HCT116 (cell line): Measurements from ENCODE around the gene EP400. TPM values are rescaled to one million over a fixed set of nuclear protein-coding genes. Genes with fewer than 3 reads are reported as not detected.

Experiments used
- ATAC-seq: fragments of 200-7000 bp; cut with Tn5 transposase; 2 replicates; pipeline ENCODE4 v1.9.1; 2020; ENCODE audit warnings: mild to moderate bottlenecking, moderate library complexity
- BruUV-seq: library from RNA; stranded (reverse); fragments of 400-500 nt; replicated peaks from 2 replicates; lab custom pipeline; 2021; lab: Mats Ljungman, UMichigan
- CTCF ChIA-PET: fragments of 300-600 bp; sonication (Branson Sonifier 250); formaldehyde crosslinking; loops from one replicate; lab custom pipeline; 2021; ENCODE audit warnings: antibody characterized with exemption; lab: Charles Lee
- POLR2A ChIA-PET: fragments of 300-600, 350-600 bp; sonication (Branson Sonifier 250); formaldehyde crosslinking; loops from one replicate; lab custom pipeline; 2021; ENCODE audit warnings: antibody characterized with exemption; lab: Charles Lee
- RAD21 ChIA-PET, 2 experiments: fragments of 300-600 bp; sonication (Branson Sonifier 250); formaldehyde crosslinking; loops; one replicate each; lab custom pipeline; 2023; ENCODE audit warnings: low total read pairs in 2 of 2; ENCODE audit not compliant: uncharacterized antibody in 2 of 2, unreplicated experiment in 2 of 2, low non-redundant PET in 1 of 2; lab: Charles Lee
- DNase-seq: peaks from one replicate; pipeline ENCODE4 v3.0.0-alpha.2; 2010; ENCODE audit warnings: low read depth, low spot score
- H2AFZ ChIP-seq: fragments of 200-600 bp; shearing (Covaris generic), sonication (generic); 2 replicates; pipeline ENCODE4 v1.6.1; 2017; ENCODE audit warnings: low read depth, mixed run types, mixed read lengths, antibody characterized with exemption, low read length; ENCODE audit not compliant: poor library complexity, severe bottlenecking
- H3K27ac ChIP-seq: 2 replicates; pipeline ENCODE4 v1.5.1; 2012; ENCODE audit warnings: low read depth, low read length
- H3K27me3 ChIP-seq: fragments of 200-600 bp; sonication (generic); 2 replicates; pipeline ENCODE4 v1.6.1; 2016; ENCODE audit warnings: mixed run types, low read length, mixed read lengths; ENCODE audit not compliant: insufficient read depth
- H3K36me3 ChIP-seq, 2 experiments: fragments of 200-500 bp in 1 of 2; fragments of 200-600 bp in 1 of 2; sonication (Bioruptor generic) in 1 of 2; sonication (generic) in 1 of 2; 2 replicates each; pipeline versions ENCODE4 v1.5.1 to v1.6.1; 2014 to 2016; ENCODE audit warnings: low read length in 2 of 2, inconsistent platforms in 1 of 2, mixed read lengths in 1 of 2, mixed run types in 1 of 2; ENCODE audit not compliant: insufficient read depth in 2 of 2, control insufficient read depth in 1 of 2
- H3K4me1 ChIP-seq, 2 experiments: fragments of 200-600 bp in 1 of 2; sonication (generic) in 1 of 2; 2 replicates each; pipeline versions ENCODE4 v1.5.1 to v1.6.1; 2012 to 2017; ENCODE audit warnings: low read length in 2 of 2, inconsistent platforms in 1 of 2, mild to moderate bottlenecking in 1 of 2, mixed read lengths in 1 of 2, mixed run types in 1 of 2, moderate library complexity in 1 of 2; ENCODE audit not compliant: insufficient read depth in 2 of 2, control insufficient read depth in 1 of 2
- H3K4me2 ChIP-seq: fragments of 200-600 bp; sonication (generic); 2 replicates; pipeline ENCODE4 v1.6.1; 2017; ENCODE audit warnings: mixed run types, low read length, mixed read lengths
- H3K4me3 ChIP-seq, 2 experiments: fragments of 200-600 bp in 1 of 2; sonication (generic) in 1 of 2; replicated peaks in 1 of 2; 2 replicates each; pipeline ENCODE4 v1.5.1; 2011 to 2016; ENCODE audit warnings: low read length in 2 of 2, control low read depth in 1 of 2, low read depth in 1 of 2, mild to moderate bottlenecking in 1 of 2, mixed read lengths in 1 of 2, mixed run types in 1 of 2
- H3K79me2 ChIP-seq: fragments of 200-600 bp; sonication (generic); 2 replicates; pipeline ENCODE4 v1.6.1; 2017; ENCODE audit warnings: mild to moderate bottlenecking, mixed run types, low read length, moderate library complexity, mixed read lengths; ENCODE audit not compliant: insufficient read depth
- H3K9ac ChIP-seq: fragments of 200-600 bp; sonication (generic); 2 replicates; pipeline ENCODE4 v1.6.1; 2016; ENCODE audit warnings: low read length, mixed read lengths
- H3K9me2 ChIP-seq: fragments of 200-600 bp; sonication (generic), shearing (Covaris generic); 2 replicates; pipeline ENCODE4 v1.6.1; 2017; ENCODE audit warnings: mixed run types, mild to moderate bottlenecking, moderate library complexity; ENCODE audit not compliant: insufficient read depth
- H3K9me3 ChIP-seq, 2 experiments: fragments of 200-500 bp in 1 of 2; fragments of 200-600 bp in 1 of 2; sonication (Bioruptor generic) in 1 of 2; sonication (generic) in 1 of 2; 2 replicates each; pipeline ENCODE4 v1.6.1; 2014 to 2017; ENCODE audit warnings: low read length in 2 of 2, mixed read lengths in 2 of 2, inconsistent platforms in 1 of 2, low read depth in 1 of 2, mild to moderate bottlenecking in 1 of 2, mixed run types in 1 of 2, moderate library complexity in 1 of 2; ENCODE audit not compliant: control insufficient read depth in 1 of 2, insufficient read depth in 1 of 2
- H4K20me1 ChIP-seq: fragments of 200-600 bp; sonication (generic), shearing (Covaris generic); 2 replicates; pipeline ENCODE4 v1.6.1; 2017; ENCODE audit warnings: mixed run types, mild to moderate bottlenecking, moderate library complexity; ENCODE audit not compliant: insufficient read depth
- CEBPB ChIP-seq: IDR thresholded peaks from 2 replicates; pipeline ENCODE4 v1.6.1; 2012; ENCODE audit warnings: low read depth
- EGR1 ChIP-seq: IDR thresholded peaks from 2 replicates; pipeline ENCODE4 v1.6.1; 2012; ENCODE audit warnings: low read depth
- FOSL1 ChIP-seq: IDR thresholded peaks from 2 replicates; pipeline ENCODE4 v1.6.1; 2012; ENCODE audit warnings: low read depth
- TCF7L2 ChIP-seq: IDR thresholded peaks from 2 replicates; pipeline ENCODE4 v1.7.0; 2011; ENCODE audit warnings: borderline replicate concordance, inconsistent platforms; ENCODE audit not compliant: insufficient read depth, insufficient read length; ENCODE audit errors: extremely low read depth
- YY1 ChIP-seq: IDR thresholded peaks from 2 replicates; pipeline ENCODE4 v1.6.1; 2011; ENCODE audit warnings: low read length, low read depth, moderate library complexity, mild to moderate bottlenecking; ENCODE audit not compliant: insufficient replicate concordance; ENCODE audit errors: extremely low read depth
- ZNF274 ChIP-seq: fragments of 200-500 bp; sonication (Bioruptor generic); IDR thresholded peaks from 2 replicates; pipeline ENCODE4 v1.6.1; 2014; ENCODE audit warnings: mild to moderate bottlenecking, low read depth, low read length, inconsistent platforms
- intact Hi-C: fragments of 100-400 bp; cut with micrococcal nuclease; formaldehyde crosslinking; loops from 2 replicates; pipeline ENCODE4 v1.10.0; 2022
- total RNA-seq: library from RNA; stranded (reverse); gene quantifications from one replicate; pipeline ENCODE4 v1.2.1, GENCODE V29; 2021; ENCODE audit not compliant: unreplicated experiment
- TF ChIP-seq, protein P1 (sequence below): IDR thresholded peaks from 2 replicates; pipeline ENCODE4 v1.6.1; 2012
- TF ChIP-seq, protein P2 (sequence below), 3 experiments: fragments of 200-600 bp in 1 of 3; sonication (generic) in 1 of 3; IDR thresholded peaks in 2 of 3; conservative IDR thresholded peaks in 1 of 3; 2 replicates each; pipeline ENCODE4 v1.5.1; 2012 to 2017; ENCODE audit warnings: low read depth in 2 of 3, low read length in 2 of 3, antibody characterized with exemption in 1 of 3, borderline replicate concordance in 1 of 3, control low read depth in 1 of 3, mild to moderate bottlenecking in 1 of 3, mixed read lengths in 1 of 3, mixed run types in 1 of 3, moderate library complexity in 1 of 3; ENCODE audit not compliant: insufficient read depth in 1 of 3

Gene EP400
- total RNA-seq, 1 experiment from 2014 or later, result 54.5 TPM

DNA sequence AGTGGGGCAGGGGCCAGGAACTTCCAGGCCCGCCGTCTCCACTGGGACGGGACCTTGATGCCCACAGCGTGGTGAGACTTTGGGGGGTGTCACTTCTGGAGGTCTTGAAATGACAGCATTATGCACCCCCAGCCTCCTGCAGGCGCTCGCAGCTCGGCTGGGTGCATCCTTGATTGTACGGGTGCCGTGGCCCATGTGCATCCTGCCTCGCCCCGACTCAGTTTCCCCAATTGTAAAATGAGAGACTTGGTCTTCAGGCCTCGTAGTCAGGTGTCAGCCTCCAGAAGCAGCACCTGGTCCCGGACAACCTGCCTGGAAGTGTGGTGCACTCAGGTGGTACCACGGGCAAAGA is 29.6 kb upstream of the EP400 start:
- H4K20me1 ChIP-seq, result no peaks in the 10 kb centered on the region
- ChIA-PET RAD21 (no interaction called here), POLR2A (no interaction called here), CTCF (no interaction called here)
- H3K4me1 ChIP-seq, result no peaks in the 10 kb centered on the region
- no peaks in the 10 kb centered on the region for H3K9me3 ChIP-seq
- H3K9me2 ChIP-seq, result no peaks in the 10 kb centered on the region
- no peak overlapping the region for H3K4me2 ChIP-seq
- H3K4me3 ChIP-seq, result no peak overlapping the region
- H3K27ac ChIP-seq, result no peak overlapping the region
- ATAC-seq, result no peak
- H3K27me3 ChIP-seq, result no peaks in the 10 kb centered on the region
- no TSS peak for BruUV-seq
- H3K9ac ChIP-seq, result no peak overlapping the region
- peaks cover 0 to 3% of the 10 kb centered on the region in 2 experiments; a peak in 1 of 4 replicates for H3K36me3 ChIP-seq
- H3K79me2 ChIP-seq, result no peaks in the 10 kb centered on the region
- no peak for DNase-seq
- TF ChIP-seq, protein P1, sequence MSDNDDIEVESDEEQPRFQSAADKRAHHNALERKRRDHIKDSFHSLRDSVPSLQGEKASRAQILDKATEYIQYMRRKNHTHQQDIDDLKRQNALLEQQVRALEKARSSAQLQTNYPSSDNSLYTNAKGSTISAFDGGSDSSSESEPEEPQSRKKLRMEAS, result no peak
- TF ChIP-seq, protein P2, sequence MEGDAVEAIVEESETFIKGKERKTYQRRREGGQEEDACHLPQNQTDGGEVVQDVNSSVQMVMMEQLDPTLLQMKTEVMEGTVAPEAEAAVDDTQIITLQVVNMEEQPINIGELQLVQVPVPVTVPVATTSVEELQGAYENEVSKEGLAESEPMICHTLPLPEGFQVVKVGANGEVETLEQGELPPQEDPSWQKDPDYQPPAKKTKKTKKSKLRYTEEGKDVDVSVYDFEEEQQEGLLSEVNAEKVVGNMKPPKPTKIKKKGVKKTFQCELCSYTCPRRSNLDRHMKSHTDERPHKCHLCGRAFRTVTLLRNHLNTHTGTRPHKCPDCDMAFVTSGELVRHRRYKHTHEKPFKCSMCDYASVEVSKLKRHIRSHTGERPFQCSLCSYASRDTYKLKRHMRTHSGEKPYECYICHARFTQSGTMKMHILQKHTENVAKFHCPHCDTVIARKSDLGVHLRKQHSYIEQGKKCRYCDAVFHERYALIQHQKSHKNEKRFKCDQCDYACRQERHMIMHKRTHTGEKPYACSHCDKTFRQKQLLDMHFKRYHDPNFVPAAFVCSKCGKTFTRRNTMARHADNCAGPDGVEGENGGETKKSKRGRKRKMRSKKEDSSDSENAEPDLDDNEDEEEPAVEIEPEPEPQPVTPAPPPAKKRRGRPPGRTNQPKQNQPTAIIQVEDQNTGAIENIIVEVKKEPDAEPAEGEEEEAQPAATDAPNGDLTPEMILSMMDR (IDR thresholded peaks at IDR 0.05 in 2 of 3, conservative IDR thresholded peaks at IDR 0.05 in 1 of 3; ENCODE audit: borderline replicate concordance in 1 of 3, insufficient read depth in 1 of 3, low read depth in 2 of 3, low read length in 2 of 3), result no peak
- no peak for TF ChIP-seq YY1
- TF ChIP-seq ZNF274, result no peak
- no peak for TF ChIP-seq EGR1
- TF ChIP-seq TCF7L2, result no peak
- no peak for TF ChIP-seq FOSL1
- TF ChIP-seq CEBPB, result no peak
- TF ChIP-seq, all 23 proteins: peak for 0
- intact Hi-C loops, result no loop called here
- no peak overlapping the region for H2AFZ ChIP-seq
